CD14-positive monocyte (primary cell): ENCODE results near the gene PRRC2C. TPM values are rescaled to one million over a fixed set of nuclear protein-coding genes. Genes with fewer than 3 reads are reported as not detected.

Source experiments
- DNase-seq, 3 donors: peaks; one replicate each; pipeline ENCODE4 v3.0.0-alpha.2; 2011 to 2022
- H2AFZ ChIP-seq: 2 replicates; pipeline ENCODE4 v1.6.0; 2012; ENCODE audit warnings: mild to moderate bottlenecking, low read depth, low read length, inconsistent platforms; ENCODE audit not compliant: insufficient read depth, poor library complexity, severe bottlenecking
- H3K27ac ChIP-seq, 2 donors: 1 replicate in 1 of 2; 2 replicates in 1 of 2; pipeline ENCODE4 v1.5.1; 2012 to 2013; ENCODE audit warnings: low read length in 2 of 2, control low read depth in 1 of 2, inconsistent platforms in 1 of 2, low read depth in 1 of 2, mild to moderate bottlenecking in 1 of 2
- H3K27me3 ChIP-seq, 2 donors: one replicate each; pipeline versions ENCODE4 v1.6.0 to v1.6.1; 2011 to 2013; ENCODE audit warnings: low read length in 2 of 2; ENCODE audit not compliant: control insufficient read depth in 2 of 2, insufficient read depth in 2 of 2
- H3K36me3 ChIP-seq, 2 donors: replicated peaks in 1 of 2; 1 replicate in 1 of 2; 2 replicates in 1 of 2; pipeline versions ENCODE4 v1.5.1 to v1.6.1; 2012 to 2013; ENCODE audit warnings: low read length in 2 of 2, control low read depth in 1 of 2, inconsistent platforms in 1 of 2, mild to moderate bottlenecking in 1 of 2; ENCODE audit not compliant: insufficient read depth in 2 of 2, control insufficient read depth in 1 of 2
- H3K4me1 ChIP-seq, 2 donors: 1 replicate in 1 of 2; 2 replicates in 1 of 2; pipeline versions ENCODE4 v1.5.1 to v1.6.1; 2012 to 2013; ENCODE audit warnings: low read length in 2 of 2, control low read depth in 1 of 2, inconsistent platforms in 1 of 2, mild to moderate bottlenecking in 1 of 2, moderate library complexity in 1 of 2; ENCODE audit not compliant: insufficient read depth in 2 of 2, control insufficient read depth in 1 of 2
- H3K4me2 ChIP-seq: replicated peaks from 2 replicates; pipeline ENCODE3; 2012; ENCODE audit warnings: low read length, moderate library complexity, mild to moderate bottlenecking; ENCODE audit not compliant: poor library complexity, severe bottlenecking; ENCODE audit errors: extremely low read depth
- H3K4me3 ChIP-seq, 3 experiments: fragments of 200-600 bp in 1 of 3; sonication (generic) in 1 of 3; replicated peaks in 1 of 3; 1 replicate in 2 of 3; 2 replicates in 1 of 3; pipeline ENCODE4 v1.5.1; 2011 to 2013; ENCODE audit warnings: low read length in 3 of 3, mild to moderate bottlenecking in 3 of 3, control low read depth in 2 of 3, low read depth in 2 of 3, inconsistent platforms in 1 of 3, moderate library complexity in 1 of 3
- H3K79me2 ChIP-seq: 2 replicates; pipeline ENCODE4 v1.6.0; 2012; ENCODE audit warnings: mild to moderate bottlenecking, control low read depth, inconsistent platforms, low read length, moderate library complexity; ENCODE audit not compliant: insufficient read depth
- H3K9ac ChIP-seq: 2 replicates; pipeline ENCODE4 v1.6.0; 2017; ENCODE audit warnings: low read length, mild to moderate bottlenecking; ENCODE audit not compliant: insufficient read depth, poor library complexity, severe bottlenecking
- H3K9me3 ChIP-seq, 2 donors: replicated peaks in 1 of 2; 1 replicate in 1 of 2; 2 replicates in 1 of 2; pipeline versions ENCODE4 v1.5.1 to v1.6.1; 2012 to 2013; ENCODE audit warnings: low read length in 2 of 2, control low read depth in 1 of 2; ENCODE audit not compliant: control insufficient read depth in 1 of 2, insufficient read depth in 1 of 2
- H4K20me1 ChIP-seq: 2 replicates; pipeline ENCODE4 v1.6.0; 2012; ENCODE audit warnings: mild to moderate bottlenecking, low read length, control low read depth, moderate library complexity; ENCODE audit not compliant: insufficient read depth
- H3K27ac Mint-ChIP-seq, 7 donors: one replicate each; pipeline ENCODE4 v1.8.0; 2020; ENCODE audit warnings: mild to moderate bottlenecking in 7 of 7, mixed read lengths in 7 of 7, moderate library complexity in 6 of 7, inconsistent platforms in 2 of 7
- H3K27me3 Mint-ChIP-seq, 3 donors: one replicate each; pipeline ENCODE4 v1.8.0; 2021 to 2022; ENCODE audit warnings: low read depth in 3 of 3, mild to moderate bottlenecking in 3 of 3, mixed read lengths in 3 of 3, moderate library complexity in 3 of 3, inconsistent platforms in 1 of 3
- H3K36me3 Mint-ChIP-seq, 2 donors: one replicate each; pipeline ENCODE4 v1.8.0; 2020; ENCODE audit warnings: mixed read lengths in 2 of 2, inconsistent platforms in 1 of 2, mild to moderate bottlenecking in 1 of 2
- H3K4me1 Mint-ChIP-seq: one replicate; pipeline ENCODE4 v1.8.0; 2020; ENCODE audit warnings: mild to moderate bottlenecking, mixed read lengths
- H3K4me3 Mint-ChIP-seq, 2 donors: one replicate each; pipeline ENCODE4 v1.8.0; 2020; ENCODE audit warnings: mild to moderate bottlenecking in 2 of 2, mixed read lengths in 2 of 2, moderate library complexity in 1 of 2
- H3K9me3 Mint-ChIP-seq, 7 donors: one replicate each; pipeline ENCODE4 v1.8.0; 2020 to 2022; ENCODE audit warnings: mixed read lengths in 7 of 7, mild to moderate bottlenecking in 6 of 7, moderate library complexity in 6 of 7, inconsistent platforms in 2 of 7
- WGBS: methylation state at CpG from one replicate; pipeline ENCODE4 v1.1.5; 2013; ENCODE audit warnings: missing lambda C conversion rate; ENCODE audit not compliant: insufficient coverage; 5-methylcytosine and 5-hydroxymethylcytosine counted together
- intact Hi-C, 2 donors: fragments of 100-400 bp; cut with micrococcal nuclease; formaldehyde crosslinking; loops; one replicate each; pipeline versions ENCODE4 v1.15.0 to v1.15.1; 2023
- polyA plus RNA-seq, 3 donors: library from polyadenylated mRNA; depleted of rRNA in 1 of 3; unstranded in 2 of 3; stranded (reverse) in 1 of 3; fragments of 300-500 nt in 2 of 3; fragments of >200 nt in 1 of 3; fragmentation: Illumina TruSeq in 2 of 3; gene quantifications; 1 replicate in 2 of 3; 2 replicates in 1 of 3; pipeline ENCODE4 v1.2.3, GENCODE V29; 2012 to 2021
- TF ChIP-seq, protein P1 (sequence below): fragments of 200-600 bp; IDR thresholded peaks from one replicate; pipeline ENCODE4 v1.8.0; 2022; ENCODE audit warnings: antibody characterized with exemption, mild to moderate bottlenecking

PRRC2C gene
- polyA plus RNA-seq, 3 donors, result 13.8 to 69.1 (median 15.6) TPM

GRCh38 chr1:171588230-171588629 lies 102.9 kb downstream of the PRRC2C start:
- Mint-ChIP-seq H3K9me3 (no peaks in the 10 kb centered on the region), H3K27ac (no peak overlapping the region), H3K36me3 (peaks cover 84 to 90% of the 10 kb centered on the region in 2 donors), H3K4me1 (no peaks in the 10 kb centered on the region), H3K27me3 (peaks cover 0 to 2% (median 2%) of the 10 kb centered on the region in 3 donors), H3K4me3 (no peak overlapping the region)
- H3K4me2 ChIP-seq, result no peak overlapping the region
- no peaks in the 10 kb centered on the region for H3K9me3 ChIP-seq
- no CpG with 5 or more reads among the region's 2 CpGs for WGBS
- intact Hi-C loops, result loop anchor here in 1 of 2 donors (10.0 kb wide), 1 partner anchor 63 kb away; no protein-coding TSS in a partner anchor
- TF ChIP-seq, protein P1, sequence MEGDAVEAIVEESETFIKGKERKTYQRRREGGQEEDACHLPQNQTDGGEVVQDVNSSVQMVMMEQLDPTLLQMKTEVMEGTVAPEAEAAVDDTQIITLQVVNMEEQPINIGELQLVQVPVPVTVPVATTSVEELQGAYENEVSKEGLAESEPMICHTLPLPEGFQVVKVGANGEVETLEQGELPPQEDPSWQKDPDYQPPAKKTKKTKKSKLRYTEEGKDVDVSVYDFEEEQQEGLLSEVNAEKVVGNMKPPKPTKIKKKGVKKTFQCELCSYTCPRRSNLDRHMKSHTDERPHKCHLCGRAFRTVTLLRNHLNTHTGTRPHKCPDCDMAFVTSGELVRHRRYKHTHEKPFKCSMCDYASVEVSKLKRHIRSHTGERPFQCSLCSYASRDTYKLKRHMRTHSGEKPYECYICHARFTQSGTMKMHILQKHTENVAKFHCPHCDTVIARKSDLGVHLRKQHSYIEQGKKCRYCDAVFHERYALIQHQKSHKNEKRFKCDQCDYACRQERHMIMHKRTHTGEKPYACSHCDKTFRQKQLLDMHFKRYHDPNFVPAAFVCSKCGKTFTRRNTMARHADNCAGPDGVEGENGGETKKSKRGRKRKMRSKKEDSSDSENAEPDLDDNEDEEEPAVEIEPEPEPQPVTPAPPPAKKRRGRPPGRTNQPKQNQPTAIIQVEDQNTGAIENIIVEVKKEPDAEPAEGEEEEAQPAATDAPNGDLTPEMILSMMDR, result no peak
- H3K9ac ChIP-seq, result no peak overlapping the region
- no peaks in the 10 kb centered on the region for H3K79me2 ChIP-seq
- no peaks in the 10 kb centered on the region for H3K4me1 ChIP-seq
- H2AFZ ChIP-seq, result no peak overlapping the region
- H3K27ac ChIP-seq, result no peak overlapping the region
- H4K20me1 ChIP-seq, result no peaks in the 10 kb centered on the region
- DNase-seq, result no peak
- no peak overlapping the region for H3K4me3 ChIP-seq
- peaks cover 94 to 98% of the 10 kb centered on the region in 2 donors for H3K36me3 ChIP-seq
- H3K27me3 ChIP-seq, result no peaks in the 10 kb centered on the region

GRCh38 chr1:171590022-171590421 lies 104.7 kb downstream of the PRRC2C start:
- Mint-ChIP-seq H3K4me3 (no peak overlapping the region), H3K27me3 (peaks cover 0 to 2% (median 2%) of the 10 kb centered on the region in 3 donors), H3K27ac (peak overlapping the region in 1 of 7 donors; percentile 43), H3K36me3 (peaks cover 77 to 90% of the 10 kb centered on the region in 2 donors), H3K4me1 (no peaks in the 10 kb centered on the region), H3K9me3 (no peaks in the 10 kb centered on the region)
- Histone ChIP-seq H3K4me3 (no peak overlapping the region), H3K27me3 (no peaks in the 10 kb centered on the region), H3K9me3 (no peaks in the 10 kb centered on the region), H3K79me2 (no peaks in the 10 kb centered on the region), H3K36me3 (peaks cover 82 to 92% of the 10 kb centered on the region in 2 donors), H3K4me2 (no peak overlapping the region), H2AFZ (no peak overlapping the region), H3K27ac (no peak overlapping the region), H4K20me1 (no peaks in the 10 kb centered on the region), H3K4me1 (no peaks in the 10 kb centered on the region), H3K9ac (no peak overlapping the region)
- TF ChIP-seq, protein P1, result no peak
- DNase-seq, result no peak
- WGBS, result no CpG with 5 or more reads among the region's 1 CpG
- intact Hi-C loops, result no loop called here
